ENCODE measurements around the gene C2CD3. TPM values are rescaled to one million over a fixed set of nuclear protein-coding genes. Genes with fewer than 3 reads are reported as not detected.

The C2CD3 gene
- 7.8 and 11.0 TPM in 2 replicates for total RNA-seq

GRCh38 chr11:74170694-74171629, at the start of gene C2CD3, which contains the start of gene PPME1:
C2CD3 (minus strand) TSS chr11:74171002; CDS start chr11:74170792, 210 bp downstream.
PPME1 (plus strand) TSS chr11:74171289; CDS start chr11:74171422, 133 bp downstream.

GRCh38 chr11:74008373-74009229, 162.2 kb downstream of the C2CD3 start, which contains the start of gene UCP3:
UCP3 (minus strand) TSS chr11:74009085; CDS start chr11:74007042, 2,043 bp downstream.

GRCh38 chr11:73982595-73982989, 188.2 kb downstream of the C2CD3 start, which contains the start of gene UCP2:
UCP2 (minus strand) TSS chr11:73982843; CDS start chr11:73978378, 4,465 bp downstream.

Other genes starting within 250 kb of the C2CD3 start
- not detected in 2 replicates for gene DNAJB13, start 220.0 kb downstream of the C2CD3 start, total RNA-seq
- 1.3 and 2.1 TPM in 2 replicates for gene UCP2, start 188.2 kb downstream of the C2CD3 start, total RNA-seq
- 0.22 and 0.26 TPM in 2 replicates for gene UCP3, start 161.9 kb downstream of the C2CD3 start, total RNA-seq
- 18.4 and 21.0 TPM in 2 replicates for gene PPME1, start 287 bp upstream of the C2CD3 start, total RNA-seq
- gene P4HA3, start 140.6 kb upstream of the C2CD3 start, total RNA-seq: 58.8 and 82.8 TPM in 2 replicates
- 40.5 and 52.4 TPM in 2 replicates for gene PGM2L1, start 227.4 kb upstream of the C2CD3 start, total RNA-seq